Measurements from ENCODE around the gene UTS2R. TPM values are rescaled to one million over a fixed set of nuclear protein-coding genes. Genes with fewer than 3 reads are reported as not detected.

Gene UTS2R
- total RNA-seq, result 0.16 TPM in 1 of 2 replicates, not detected in the other

DNA sequence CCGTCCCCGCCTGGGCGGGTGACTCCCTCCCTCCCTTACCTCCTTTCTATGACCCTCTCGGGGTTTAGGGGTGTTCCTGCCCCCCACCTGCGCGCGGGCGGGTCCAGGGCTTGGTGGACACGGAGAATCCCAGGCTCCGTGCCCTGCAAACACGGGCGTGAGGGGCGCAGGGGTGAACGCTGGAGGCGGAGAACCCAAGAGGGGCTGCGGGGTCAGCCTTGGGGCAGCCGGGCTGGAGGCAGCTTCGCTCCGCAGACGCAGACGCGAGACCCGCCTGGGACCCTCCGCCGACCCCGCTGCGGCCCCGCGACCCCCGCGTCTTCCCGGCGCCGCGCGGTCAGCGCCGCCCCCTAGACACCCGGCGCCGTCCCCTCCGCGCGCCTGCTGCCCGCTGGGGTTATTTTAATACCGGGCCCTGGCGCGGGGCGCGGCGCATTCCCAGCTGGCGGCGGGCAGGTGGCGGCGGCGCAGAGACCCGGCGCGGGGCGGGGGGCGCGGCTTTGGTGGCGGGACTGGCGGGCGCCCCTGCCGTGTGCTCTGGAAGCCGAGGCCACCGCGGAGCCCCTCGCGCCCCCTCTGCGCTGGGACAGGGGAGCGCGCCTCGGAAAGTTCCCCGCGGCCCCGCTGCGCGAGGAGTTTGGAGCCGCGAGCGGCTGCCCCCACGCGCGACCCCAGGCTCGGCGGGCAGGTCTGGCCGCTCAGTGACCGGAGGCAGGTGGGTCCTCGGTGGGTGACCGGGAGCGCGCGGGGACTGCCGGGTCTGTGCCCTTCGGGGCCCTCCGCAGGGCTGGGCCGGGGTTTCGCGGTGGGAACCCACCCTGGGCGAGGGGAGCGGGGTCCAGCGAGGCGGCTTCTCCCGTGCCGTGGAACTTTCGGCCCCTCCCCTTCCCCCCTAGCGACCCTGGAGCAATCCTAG is at the start of gene UTS2R:
Gene UTS2R, plus strand, starts transcription at position 433 of the 916 bp plus-strand sequence. CDS start 2,560 bp downstream, outside the sequence.
- intact Hi-C loops (cut with micrococcal nuclease), result no loop called here

DNA sequence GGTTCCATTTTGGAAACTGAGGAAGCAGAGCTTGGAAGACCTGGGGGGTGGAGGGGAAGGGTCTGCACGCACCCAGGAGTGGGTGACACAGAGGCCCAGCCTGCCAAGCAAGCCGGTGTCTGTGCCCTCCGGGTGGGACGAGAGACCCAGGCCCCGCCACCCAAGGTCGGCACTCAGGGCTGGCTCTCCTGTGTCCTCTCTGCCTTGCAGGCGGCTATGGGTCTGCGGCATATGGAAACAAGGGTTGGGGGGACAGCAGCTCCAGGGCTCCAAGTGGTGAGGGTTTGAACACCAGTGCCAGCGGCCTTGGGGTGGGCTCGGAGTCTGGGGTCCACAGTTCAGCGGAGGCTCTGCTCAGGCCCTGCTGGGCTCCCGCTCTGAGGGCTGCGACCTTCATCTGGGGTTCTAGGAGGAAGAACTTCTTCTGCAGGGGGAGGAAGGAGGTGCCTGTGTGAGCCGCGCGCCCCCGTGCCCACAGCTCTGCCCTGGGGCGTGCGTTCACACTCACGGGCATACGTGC is 49.6 kb upstream of the UTS2R start:
- intact Hi-C loops (cut with micrococcal nuclease), result loop anchor here (1.0 kb wide), 2 partner anchors 24 to 86 kb away; no protein-coding TSS in a partner anchor

DNA sequence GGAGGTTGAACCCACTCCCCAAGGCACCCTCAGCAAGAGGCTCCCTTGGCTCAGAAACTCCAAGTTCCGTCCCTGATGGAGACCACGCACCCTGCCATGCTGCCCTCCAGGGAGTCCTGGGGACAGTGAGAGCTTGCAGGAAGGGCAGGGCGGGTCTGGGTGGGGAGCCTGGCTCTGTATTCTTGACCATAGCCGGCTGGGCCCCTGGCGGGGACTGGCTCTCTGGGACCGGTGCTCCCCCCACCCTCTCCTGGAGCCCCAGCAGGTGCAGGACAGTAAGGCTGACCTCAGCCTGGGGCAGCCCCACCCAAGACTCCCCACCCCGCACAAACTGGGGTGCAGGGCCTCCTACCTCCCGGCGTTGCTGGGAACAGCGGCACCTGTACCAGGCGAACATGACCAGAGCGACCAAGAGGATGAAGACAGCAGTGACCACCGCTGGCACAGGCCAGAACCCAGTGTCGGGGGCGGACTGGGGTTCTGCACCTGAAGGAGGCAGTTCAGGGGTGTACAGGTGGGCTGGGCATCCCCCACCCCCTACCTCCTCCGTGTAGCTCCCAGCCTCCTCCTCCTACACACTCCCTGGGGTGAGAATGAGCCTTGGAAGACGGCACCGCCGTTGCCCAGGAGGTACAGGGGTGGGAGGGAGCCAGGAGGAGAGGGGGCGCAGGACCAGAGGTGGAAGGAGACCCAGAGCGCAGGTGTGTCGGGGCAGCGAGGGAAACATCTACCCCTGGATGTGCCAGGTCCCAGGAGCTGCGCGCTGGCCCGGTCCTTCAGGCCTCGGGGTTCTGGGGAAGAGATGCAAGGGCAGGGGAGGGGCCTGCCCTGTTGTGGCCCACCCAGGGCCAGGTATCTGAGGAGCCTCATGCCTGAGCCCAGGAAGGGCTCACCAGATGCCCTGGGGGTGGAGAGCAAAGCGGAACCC is 48.8 kb upstream of the UTS2R start:
- intact Hi-C loops (cut with micrococcal nuclease), result no loop called here

DNA sequence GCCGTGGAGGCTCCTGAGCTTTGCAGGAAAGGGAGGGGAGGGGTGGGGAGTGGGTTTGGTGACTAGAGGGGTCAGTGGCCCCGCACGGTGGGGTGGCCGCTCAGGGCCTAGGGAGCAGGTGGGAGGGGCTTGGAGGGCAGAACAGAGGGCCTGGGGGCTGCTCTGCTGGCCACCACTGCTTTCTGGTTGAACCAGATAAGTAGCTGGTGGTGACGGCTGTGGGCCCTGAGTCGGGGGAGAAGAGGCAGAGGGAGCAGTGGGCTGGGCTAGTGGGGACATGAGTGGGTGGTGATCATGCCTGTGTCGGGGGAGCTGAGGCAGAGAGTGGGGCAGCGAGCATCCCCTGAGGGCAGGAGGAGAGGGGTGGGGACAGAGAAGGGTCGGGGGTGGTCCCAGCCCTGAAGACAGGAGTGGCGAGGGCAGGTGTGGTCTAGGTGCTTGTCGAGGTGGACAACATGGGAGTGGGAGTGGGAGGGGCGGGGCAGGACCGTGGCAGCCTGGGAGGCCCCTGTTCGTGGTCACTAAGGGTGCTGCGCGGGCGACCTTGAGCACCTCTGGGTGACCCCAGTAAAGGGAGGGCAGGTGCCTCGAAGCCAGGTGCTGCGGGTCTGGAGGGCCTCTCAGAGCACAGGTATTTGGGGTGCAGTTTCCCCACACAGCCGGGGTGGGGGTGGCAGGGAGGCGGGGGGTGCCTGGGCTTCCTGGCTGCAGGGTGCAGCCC is 47.9 kb upstream of the UTS2R start:
- intact Hi-C loops (cut with micrococcal nuclease), result no loop called here

DNA sequence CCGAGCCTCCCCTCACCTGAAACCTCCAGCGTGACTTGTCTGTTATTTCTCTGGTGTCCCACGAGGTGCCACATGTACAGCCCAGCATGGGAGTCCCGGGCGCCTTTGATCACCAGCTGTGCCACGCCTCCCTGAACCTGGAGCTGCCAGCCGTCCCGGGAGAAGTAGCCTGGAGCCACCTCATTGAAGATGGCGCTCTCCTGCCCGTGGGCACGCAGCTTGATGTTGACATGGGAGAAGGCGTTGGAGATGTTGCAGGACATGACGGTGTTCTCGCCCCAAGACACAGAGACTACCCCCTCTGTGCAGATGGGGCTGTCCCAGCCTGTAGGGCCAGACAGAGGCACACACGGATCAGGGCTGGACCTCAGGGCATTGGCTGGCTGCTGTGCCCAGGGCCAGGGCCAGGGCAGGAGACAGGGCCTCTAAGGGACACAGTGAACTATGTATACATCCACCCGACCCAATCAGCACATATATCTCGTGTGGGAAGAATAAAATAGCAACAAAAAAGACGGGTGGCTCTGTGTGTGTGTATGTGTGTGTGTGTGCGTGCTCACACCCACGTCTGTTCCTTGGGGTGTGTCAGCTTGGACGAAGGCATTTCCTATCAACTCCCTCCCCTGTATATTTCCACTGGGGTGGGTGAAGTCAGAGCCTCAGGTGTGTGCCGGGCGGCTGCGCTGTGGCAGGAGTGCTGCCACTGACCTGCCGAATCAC is 46.8 kb upstream of the UTS2R start:
- intact Hi-C loops (cut with micrococcal nuclease), result no loop called here

DNA sequence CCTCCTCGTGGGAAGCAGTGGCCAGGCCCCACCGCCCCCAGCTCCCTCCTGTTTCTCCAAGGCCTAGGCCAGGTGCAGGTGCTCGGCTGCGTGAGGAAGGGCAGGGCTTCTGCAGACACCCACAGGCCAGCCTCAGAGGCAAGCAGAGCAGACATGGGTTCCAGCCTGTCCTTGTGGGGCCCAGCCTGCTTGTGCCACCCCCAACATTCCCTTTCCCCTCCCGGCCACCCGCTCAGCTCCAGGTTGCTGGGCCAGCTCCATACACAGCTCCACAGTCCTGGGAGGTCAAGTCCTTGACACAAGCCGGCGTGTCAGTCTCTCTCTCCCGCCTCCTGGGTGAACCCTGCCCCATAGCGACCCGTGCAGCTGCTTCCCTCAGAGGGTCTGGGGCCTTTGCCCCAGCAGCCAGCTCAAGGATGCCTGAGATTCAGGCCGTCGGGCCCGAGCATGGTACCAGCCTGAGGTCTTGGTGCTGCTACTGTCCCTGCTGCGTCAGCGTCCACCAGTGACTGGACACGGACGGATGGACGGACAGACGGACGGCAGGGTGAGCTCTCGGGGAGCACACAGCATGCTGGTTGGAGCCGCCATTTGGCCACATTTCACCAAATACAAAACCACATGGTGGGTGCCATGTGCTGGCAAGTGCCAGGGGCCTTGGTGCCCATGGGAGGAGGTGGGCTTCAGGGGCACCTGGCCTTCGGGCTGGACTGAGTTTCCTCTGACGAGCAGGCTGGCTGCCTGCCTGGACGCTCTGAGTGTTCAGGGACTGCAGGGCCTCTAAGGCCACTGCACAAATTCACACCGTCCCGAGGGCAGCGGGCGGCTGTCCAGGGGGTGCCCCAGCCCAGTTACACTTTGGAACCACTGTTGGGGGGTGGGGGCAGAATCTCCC is 46.0 kb upstream of the UTS2R start:
- intact Hi-C loops (cut with micrococcal nuclease), result no loop called here

DNA sequence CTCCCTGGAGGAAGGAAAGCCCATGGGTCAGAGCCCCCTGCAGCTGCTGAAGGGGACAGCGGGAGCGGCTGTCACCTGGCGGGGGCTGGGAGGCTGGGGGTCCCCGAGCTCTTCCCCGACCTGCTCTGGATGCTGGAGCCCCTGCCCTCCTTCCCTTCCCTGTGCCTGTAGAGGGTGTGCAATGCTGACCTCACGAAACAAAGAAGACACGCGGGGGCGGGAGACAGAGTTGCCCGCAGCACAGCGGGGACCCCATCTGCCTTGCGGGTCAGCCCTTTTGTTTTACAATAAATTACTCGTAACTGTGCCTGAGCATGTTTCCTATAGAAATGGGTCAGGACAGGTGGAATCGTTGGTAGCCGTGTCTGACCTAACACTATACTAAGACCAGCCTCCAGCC is 44.3 kb upstream of the UTS2R start:
- intact Hi-C loops (cut with micrococcal nuclease), result no loop called here

DNA sequence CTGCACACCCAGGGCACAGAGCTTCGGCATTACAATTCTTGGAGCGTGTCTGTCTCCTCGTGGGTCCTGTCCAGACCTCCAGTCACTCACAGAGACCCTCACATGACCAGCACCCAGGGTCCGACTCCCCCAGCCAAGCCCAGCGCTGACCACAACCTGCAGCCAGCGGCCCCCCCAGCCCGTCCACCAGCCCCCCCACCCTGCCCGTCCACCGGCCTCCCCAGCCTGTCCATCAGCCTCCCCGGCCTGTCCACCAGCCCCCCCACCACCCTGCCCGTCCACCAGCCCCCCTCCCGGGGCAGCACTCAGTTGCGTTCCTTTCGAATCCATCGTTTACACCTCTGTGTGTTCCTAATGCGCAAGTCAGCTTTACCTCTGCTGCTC is 43.8 kb upstream of the UTS2R start:
- intact Hi-C loops (cut with micrococcal nuclease), result no loop called here

DNA sequence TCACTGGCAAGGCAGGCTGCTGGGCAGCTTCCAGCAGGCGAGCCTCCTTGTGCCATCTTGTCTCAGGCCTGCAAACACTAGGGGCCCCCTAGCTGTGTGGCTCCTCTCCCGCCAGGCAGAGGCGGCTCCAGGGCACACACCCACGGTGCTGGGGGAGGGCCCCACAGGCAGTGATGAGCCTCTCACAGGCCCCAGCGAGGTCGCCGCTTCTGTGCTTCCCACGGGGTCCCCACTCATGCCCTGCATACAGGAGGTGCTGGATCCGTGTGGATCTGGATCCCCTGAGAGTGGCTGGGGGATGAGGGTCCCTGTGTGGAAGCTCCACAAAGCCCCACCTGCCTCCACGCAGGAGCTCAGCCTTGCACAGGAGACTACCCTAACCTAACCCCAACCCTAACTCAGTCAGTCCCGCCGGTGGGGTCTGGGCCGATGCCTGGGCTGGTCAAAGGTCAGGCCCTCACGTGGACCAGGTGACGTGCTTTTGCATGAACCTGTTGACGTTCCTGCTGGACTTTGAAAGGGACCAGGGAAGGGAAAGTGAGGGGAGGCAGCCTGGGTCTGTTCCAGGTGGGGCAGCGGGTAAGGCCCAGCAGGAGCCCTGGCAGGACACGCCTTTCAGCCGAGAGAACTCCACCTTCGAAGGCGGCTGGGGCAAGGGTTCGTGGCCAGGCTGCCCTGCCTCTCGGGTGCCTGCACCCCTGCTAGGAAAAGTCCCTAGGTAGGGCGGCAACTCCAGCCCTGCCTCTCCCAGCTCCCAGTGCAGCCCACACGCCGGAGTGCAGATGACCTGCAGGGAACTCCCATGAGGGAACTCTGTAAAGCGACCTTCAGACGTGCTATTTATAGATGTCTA is 43.2 kb upstream of the UTS2R start:
- intact Hi-C loops (cut with micrococcal nuclease), result no loop called here

DNA sequence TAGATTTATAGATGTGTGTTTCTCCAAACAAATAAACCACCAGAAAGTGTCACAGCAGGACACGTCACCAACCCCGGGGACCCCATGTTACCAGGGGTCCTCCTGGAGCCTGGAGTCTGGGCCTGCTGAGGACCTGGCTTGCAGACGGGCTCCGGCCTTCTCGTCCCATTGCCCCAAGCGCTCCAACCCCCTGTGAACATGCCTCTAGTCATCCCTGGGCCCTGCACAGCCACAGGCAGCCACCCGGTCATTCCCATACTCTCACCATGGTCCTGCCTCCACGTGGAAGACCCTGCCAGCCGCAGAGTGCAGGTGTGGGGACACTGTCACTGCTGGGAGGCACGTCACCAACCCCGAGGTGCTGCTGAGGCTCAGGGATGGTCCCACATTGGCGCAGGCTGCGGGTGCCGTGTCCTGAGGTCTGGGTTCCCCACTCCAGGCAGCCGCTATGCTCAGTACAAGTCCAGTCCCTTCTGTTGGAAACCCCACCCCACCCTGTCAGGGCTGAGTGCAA is 42.5 kb upstream of the UTS2R start:
- intact Hi-C loops (cut with micrococcal nuclease), result no loop called here

DNA sequence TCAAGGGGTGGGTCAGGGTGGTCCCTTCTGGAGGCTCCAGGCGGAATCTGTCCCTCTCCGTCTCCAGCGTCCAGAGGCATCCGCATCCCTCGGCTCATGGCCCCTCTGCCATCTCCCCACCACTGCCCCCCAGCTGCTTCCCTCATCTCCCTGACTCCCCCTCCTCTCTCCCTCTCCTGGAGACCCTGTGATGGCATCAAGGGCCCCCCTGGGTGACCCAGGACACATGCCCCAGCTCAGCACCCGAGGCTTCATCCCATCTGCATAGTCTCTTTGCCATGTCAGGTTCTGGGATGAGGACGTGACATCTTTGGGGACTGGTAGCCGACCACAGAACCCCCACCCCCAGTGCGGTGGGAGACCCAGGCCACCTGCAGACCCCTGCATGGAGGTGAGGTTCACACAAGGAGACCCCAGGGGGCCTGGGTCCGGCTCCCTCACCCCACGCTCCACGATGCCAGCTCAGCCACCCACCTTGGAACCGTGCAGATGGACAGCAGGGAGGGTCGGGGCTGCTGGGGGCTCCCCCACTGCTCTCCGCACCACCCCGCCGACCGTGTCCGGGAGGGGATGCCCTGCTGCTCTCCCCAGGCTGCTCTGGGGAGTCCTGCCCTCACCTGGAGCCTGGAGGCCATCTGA is 41.8 kb upstream of the UTS2R start:
- intact Hi-C loops (cut with micrococcal nuclease), result no loop called here

DNA sequence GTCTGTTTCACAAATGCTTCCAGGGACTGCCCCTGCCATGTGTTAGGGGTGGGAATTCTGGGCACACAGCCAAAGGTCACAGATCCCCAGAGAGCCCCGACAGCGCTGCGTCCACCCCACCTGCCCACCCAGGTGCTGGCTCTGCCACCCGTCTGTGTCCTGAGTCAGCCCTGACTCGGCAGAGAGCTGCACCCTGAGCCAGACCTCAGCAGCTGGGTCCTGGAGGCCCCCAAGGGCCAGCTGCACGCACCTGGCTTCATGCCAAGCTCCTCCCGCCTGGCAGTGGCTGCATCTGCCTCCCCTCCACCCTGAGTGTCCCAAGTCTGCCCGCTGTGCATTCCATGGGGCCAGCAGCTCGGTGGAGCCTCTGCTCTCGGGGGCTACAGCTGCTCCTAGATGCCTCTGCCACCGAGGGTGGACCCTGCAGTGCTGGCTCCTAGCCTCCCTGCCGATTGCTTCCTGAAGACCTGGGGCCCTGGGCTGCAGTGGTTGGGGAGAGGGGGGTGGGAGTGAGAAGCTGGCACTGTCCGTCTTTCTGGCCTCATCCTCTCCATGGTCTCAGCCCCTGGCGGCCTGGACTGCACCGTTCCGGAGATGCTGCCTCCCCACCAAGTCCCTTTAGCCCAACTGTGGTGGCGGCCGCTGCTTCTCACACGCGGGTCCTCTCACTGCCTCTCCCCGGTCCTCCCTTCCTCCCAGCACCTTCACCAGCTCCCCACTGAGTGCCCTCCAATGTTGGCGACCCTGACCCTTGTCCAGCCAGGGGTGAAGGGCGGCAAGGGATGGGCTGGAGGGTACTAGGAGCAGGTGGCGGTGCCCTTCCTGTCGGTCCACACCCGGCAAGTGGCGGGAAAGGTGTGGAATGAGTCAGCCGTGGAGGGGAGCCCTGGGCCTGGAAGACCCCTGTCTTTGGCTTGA is 41.0 kb upstream of the UTS2R start:
- intact Hi-C loops (cut with micrococcal nuclease), result no loop called here

DNA sequence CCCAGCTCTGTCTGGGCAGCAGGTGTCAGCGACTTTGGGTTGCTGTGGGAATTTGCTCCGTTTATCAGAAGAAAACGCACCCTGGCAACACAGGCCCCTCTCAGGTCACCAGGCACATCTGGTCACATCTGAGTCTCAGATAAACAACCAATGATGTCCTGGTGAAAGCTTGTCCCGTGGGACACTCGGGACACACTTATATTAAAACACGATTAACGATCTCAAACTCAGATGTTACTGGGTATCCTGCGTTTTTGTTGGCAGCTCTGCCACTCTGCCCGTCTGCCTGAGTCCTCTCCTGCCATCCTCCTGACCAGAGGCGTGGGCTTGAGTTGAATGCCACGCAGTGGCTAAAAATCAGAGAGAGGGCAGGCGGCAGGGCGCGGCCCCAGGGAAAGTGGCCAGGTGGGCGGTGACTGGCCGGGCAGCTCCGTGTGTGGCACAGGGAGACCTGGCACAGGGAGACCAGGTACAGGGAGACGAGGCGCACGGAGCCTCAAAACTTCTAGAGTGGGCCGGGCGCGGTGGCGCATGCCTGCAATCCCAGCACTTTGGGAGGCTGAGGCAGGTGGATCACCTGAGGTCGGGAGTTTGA is 40.1 kb upstream of the UTS2R start:
- intact Hi-C loops (cut with micrococcal nuclease), result no loop called here

DNA sequence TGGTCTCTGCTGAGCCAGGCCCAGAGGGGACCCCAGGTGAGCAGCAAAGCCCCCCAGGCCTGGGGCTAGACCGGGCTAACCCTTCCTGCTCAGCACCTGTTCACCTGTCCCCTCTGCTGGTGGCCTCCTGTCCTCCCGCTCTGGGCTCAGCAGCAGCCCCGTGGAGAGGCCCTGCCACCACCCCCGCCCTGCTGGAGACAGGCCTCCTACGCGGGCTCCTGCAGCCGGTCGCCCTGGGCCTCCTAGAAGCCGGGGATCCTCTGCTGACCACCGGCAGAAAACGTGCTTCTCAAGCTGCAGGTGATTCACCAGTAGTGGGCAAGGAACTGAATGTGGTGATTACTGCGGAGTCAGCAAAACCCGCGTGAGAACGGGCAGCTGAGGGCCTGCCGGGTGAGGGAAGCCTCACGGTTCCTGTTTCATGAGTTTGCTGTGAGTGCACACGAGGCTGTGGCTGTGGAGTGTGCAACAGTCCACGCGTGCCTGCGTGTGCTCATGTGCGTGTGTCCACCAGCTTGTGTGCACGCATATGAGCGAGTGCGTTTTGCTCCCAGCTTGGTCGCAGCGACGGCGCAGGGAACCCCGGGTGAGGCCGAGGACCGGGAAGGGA is 38.8 kb upstream of the UTS2R start:
- intact Hi-C loops (cut with micrococcal nuclease), result no loop called here

DNA sequence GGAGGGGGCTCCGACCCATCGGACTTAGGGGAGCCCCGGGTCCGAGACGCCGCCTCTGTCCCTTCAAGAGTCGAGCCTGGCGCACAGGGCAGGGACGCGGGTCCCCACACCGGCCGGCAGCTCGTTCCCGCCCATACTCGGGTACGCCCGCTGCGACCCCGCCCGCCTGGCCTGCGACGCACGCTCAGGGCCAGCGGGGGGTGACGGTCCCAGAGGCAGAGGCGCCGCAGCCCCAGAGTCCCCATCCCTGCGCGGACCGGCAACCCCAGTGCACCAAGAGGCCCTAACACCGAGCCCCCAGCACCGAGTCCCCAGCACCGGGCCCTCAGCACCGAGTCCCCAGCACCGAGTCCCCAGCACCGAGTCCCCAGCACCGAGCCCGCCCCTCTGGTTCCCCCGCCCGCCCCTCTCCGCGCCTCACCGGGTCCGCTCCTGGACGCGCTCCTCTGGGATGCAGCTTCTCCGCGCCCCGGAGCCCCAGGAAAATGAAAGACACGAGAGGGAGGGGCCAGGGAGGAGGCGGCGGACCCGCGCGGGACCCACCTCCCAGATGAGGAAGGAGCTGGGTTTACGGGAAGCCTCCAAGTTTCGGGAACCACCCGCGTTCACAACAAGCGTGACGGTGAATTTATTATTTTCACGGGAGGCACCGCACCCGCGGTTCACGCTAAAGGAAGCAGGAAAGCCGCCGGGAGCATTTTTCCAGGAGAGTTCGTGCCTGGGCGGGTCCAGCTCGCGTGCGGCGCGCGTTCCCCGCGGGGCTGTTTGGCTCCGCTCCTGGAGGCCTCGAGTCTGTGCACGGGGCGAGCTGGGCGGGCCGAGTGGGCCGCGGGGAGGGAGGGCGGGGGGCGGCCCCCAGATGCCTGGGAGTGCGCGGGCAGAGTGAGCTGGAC is 38.0 kb upstream of the UTS2R start, which contains the start of gene SECTM1:
Gene SECTM1, minus strand, starts transcription at position 488 of the 893 bp plus-strand sequence. CDS start 6,526 bp downstream, outside the sequence.
- intact Hi-C loops (cut with micrococcal nuclease), result no loop called here

All from T-helper 2 cell treated with Interferon-gamma antibody and Interleukin-4, amounts not matched to agents 100 ng/mL and 5 ng/mL, for 36 hours (primary cell).